Mesenchymal stem cell (in vitro differentiated cells and primary cell): ENCODE results near the gene REXO4.

ENCODE experiments used
- DNase-seq: peaks from one replicate; pipeline ENCODE4 v3.0.0-alpha.2; 2013
- H2AFZ ChIP-seq: one replicate; pipeline ENCODE4 v1.6.1; 2013; ENCODE audit warnings: low read depth, mild to moderate bottlenecking, control low read depth, inconsistent platforms, low read length, moderate library complexity
- H2AK5ac ChIP-seq: 2 replicates; pipeline ENCODE4 v1.6.1; 2013; ENCODE audit warnings: low read length, moderate library complexity, mild to moderate bottlenecking, inconsistent platforms; ENCODE audit not compliant: severe bottlenecking
- H2BK120ac ChIP-seq: one replicate; pipeline ENCODE4 v1.6.1; 2013; ENCODE audit warnings: low read depth, mild to moderate bottlenecking, inconsistent platforms, low read length, moderate library complexity
- H2BK12ac ChIP-seq, 2 experiments: one replicate each; pipeline ENCODE4 v1.6.1; 2013; ENCODE audit warnings: inconsistent platforms in 2 of 2, low read length in 2 of 2, mild to moderate bottlenecking in 2 of 2, moderate library complexity in 2 of 2, control low read depth in 1 of 2
- H2BK15ac ChIP-seq: one replicate; pipeline ENCODE4 v1.6.1; 2013; ENCODE audit warnings: mild to moderate bottlenecking, low read depth, inconsistent platforms; ENCODE audit not compliant: poor library complexity, severe bottlenecking
- H2BK5ac ChIP-seq: 2 replicates; pipeline ENCODE4 v1.6.1; 2013; ENCODE audit warnings: low read depth, mild to moderate bottlenecking, low read length, control low read depth, inconsistent platforms; ENCODE audit not compliant: poor library complexity, severe bottlenecking
- H3K14ac ChIP-seq, 2 experiments: one replicate each; pipeline ENCODE4 v1.6.1; 2013; ENCODE audit warnings: inconsistent platforms in 2 of 2, low read length in 2 of 2, control low read depth in 1 of 2, mild to moderate bottlenecking in 1 of 2, moderate library complexity in 1 of 2
- H3K18ac ChIP-seq, 2 experiments: one replicate each; pipeline ENCODE4 v1.6.1; 2013; ENCODE audit warnings: inconsistent platforms in 2 of 2, low read length in 2 of 2, control low read depth in 1 of 2, low read depth in 1 of 2, mild to moderate bottlenecking in 1 of 2
- H3K23ac ChIP-seq, 2 experiments: one replicate each; pipeline ENCODE4 v1.6.1; 2013; ENCODE audit warnings: inconsistent platforms in 2 of 2, low read length in 2 of 2, mild to moderate bottlenecking in 2 of 2, moderate library complexity in 2 of 2, control low read depth in 1 of 2
- H3K27ac ChIP-seq: 2 replicates; pipeline ENCODE4 v1.5.1; 2013; ENCODE audit warnings: mild to moderate bottlenecking, moderate library complexity, low read length, control low read depth, inconsistent platforms; ENCODE audit not compliant: poor library complexity, severe bottlenecking
- H3K27me3 ChIP-seq, 2 experiments: 2 replicates each; pipeline versions ENCODE4 v1.6.1 to v1.7.0; 2013; ENCODE audit warnings: low read length in 2 of 2, mild to moderate bottlenecking in 2 of 2, moderate library complexity in 2 of 2, control low read depth in 1 of 2, inconsistent platforms in 1 of 2; ENCODE audit not compliant: control insufficient read depth in 1 of 2, insufficient read depth in 1 of 2
- H3K36me3 ChIP-seq, 2 experiments: 2 replicates each; pipeline versions ENCODE4 v1.6.1 to v1.7.0; 2013; ENCODE audit warnings: low read length in 2 of 2, control low read depth in 1 of 2, inconsistent platforms in 1 of 2, low read depth in 1 of 2, mild to moderate bottlenecking in 1 of 2; ENCODE audit not compliant: insufficient read depth in 2 of 2, control insufficient read depth in 1 of 2
- H3K4ac ChIP-seq, 2 experiments: one replicate each; pipeline ENCODE4 v1.6.1; 2013; ENCODE audit warnings: inconsistent platforms in 2 of 2, low read length in 2 of 2, mild to moderate bottlenecking in 2 of 2, moderate library complexity in 2 of 2, control low read depth in 1 of 2, low read depth in 1 of 2
- H3K4me1 ChIP-seq: 2 replicates; pipeline ENCODE4 v1.6.1; 2013; ENCODE audit warnings: low read depth, low read length, control low read depth; ENCODE audit not compliant: control insufficient read depth, insufficient read depth
- H3K4me2 ChIP-seq: 2 replicates; pipeline ENCODE4 v1.6.1; 2013; ENCODE audit warnings: low read length, mild to moderate bottlenecking, inconsistent platforms; ENCODE audit not compliant: poor library complexity, severe bottlenecking
- H3K4me3 ChIP-seq, 2 experiments: 2 replicates each; pipeline versions ENCODE4 v1.5.1 to v1.7.0; 2013; ENCODE audit warnings: low read length in 2 of 2, mild to moderate bottlenecking in 2 of 2, control low read depth in 1 of 2, low read depth in 1 of 2; ENCODE audit not compliant: insufficient read depth in 1 of 2
- H3K79me1 ChIP-seq: replicated peaks from 2 replicates; pipeline ENCODE4 v1.6.1; 2013; ENCODE audit warnings: mild to moderate bottlenecking, control low read depth, low read length, inconsistent platforms; ENCODE audit not compliant: poor library complexity, severe bottlenecking
- H3K9ac ChIP-seq: 2 replicates; pipeline ENCODE4 v1.7.0; 2013; ENCODE audit warnings: mild to moderate bottlenecking, low read length, moderate library complexity
- H3K9me3 ChIP-seq: 2 replicates; pipeline ENCODE4 v1.7.0; 2013; ENCODE audit warnings: mild to moderate bottlenecking, low read length; ENCODE audit not compliant: control insufficient read depth
- H4K8ac ChIP-seq: one replicate; pipeline ENCODE4 v1.6.1; 2013; ENCODE audit warnings: inconsistent platforms, mild to moderate bottlenecking, low read length, moderate library complexity
- H4K91ac ChIP-seq: one replicate; pipeline ENCODE4 v1.6.1; 2013; ENCODE audit warnings: mild to moderate bottlenecking, low read length, inconsistent platforms
- whole genome bisulfite sequencing: methylation state at CpG from one replicate; pipeline ENCODE4 v1.1.7; 2013; ENCODE audit warnings: mixed read lengths; 5-methylcytosine and 5-hydroxymethylcytosine counted together

The REXO4 gene

DNA sequence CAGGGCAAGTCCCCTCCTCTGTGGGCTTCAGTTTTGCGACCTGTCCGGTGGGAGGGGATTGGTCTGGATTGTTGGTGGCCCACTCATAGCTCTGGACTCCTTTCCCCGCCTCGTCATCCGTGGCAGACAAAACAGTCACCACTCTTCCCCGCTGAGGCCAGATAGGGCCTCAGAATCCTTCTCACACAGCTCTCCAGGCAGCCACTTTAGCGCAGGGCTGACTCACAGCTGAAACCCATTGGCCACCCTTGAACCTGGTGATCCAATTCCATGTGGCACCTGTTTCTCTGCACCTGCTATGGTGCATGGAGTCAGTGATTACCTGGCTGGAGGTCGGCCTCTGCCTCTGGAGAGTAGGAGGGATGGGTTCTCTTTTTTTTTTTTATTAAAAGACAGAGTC, 26.2 kb upstream of the REXO4 start:
- H3K27ac ChIP-seq, result no peak overlapping the region
- H2AK5ac ChIP-seq, result no peak overlapping the region
- H2BK120ac ChIP-seq, result no peak overlapping the region
- H3K36me3 ChIP-seq, result no peaks in the 10 kb centered on the region
- H2BK12ac ChIP-seq, result no peak overlapping the region
- no peak overlapping the region for H3K4me3 ChIP-seq
- H2AFZ ChIP-seq, result no peak overlapping the region
- peaks cover 6% of the 10 kb centered on the region for H3K4me1 ChIP-seq
- no peak for DNase-seq
- no peak overlapping the region for H3K18ac ChIP-seq
- no peaks in the 10 kb centered on the region for H3K79me1 ChIP-seq
- H2BK15ac ChIP-seq, result peak overlapping the region; percentile 12
- H4K8ac ChIP-seq, result no peak overlapping the region
- H3K9me3 ChIP-seq, result no peaks in the 10 kb centered on the region
- no peak overlapping the region for H3K4me2 ChIP-seq
- H3K23ac ChIP-seq, result no peak overlapping the region
- no peak overlapping the region for H3K14ac ChIP-seq
- no peak overlapping the region for H2BK5ac ChIP-seq
- H3K9ac ChIP-seq, result no peak overlapping the region
- H3K27me3 ChIP-seq, result peaks cover 0 to 31% of the 10 kb centered on the region in 2 experiments
- WGBS, result 75% methylated on average over 8 of the region's 8 CpGs
- H3K4ac ChIP-seq, result no peak overlapping the region
- H4K91ac ChIP-seq, result no peak overlapping the region

GRCh38 chr9:133443248-133443647, 25.4 kb upstream of the REXO4 start:
- Histone ChIP-seq H3K4ac (no peak overlapping the region), H3K23ac (no peak overlapping the region), H3K18ac (no peak overlapping the region), H2BK120ac (no peak overlapping the region), H3K4me3 (no peak overlapping the region), H3K4me2 (no peak overlapping the region), H2AK5ac (no peak overlapping the region), H3K36me3 (no peaks in the 10 kb centered on the region), H3K4me1 (peaks cover 6% of the 10 kb centered on the region), H2AFZ (no peak overlapping the region), H4K91ac (no peak overlapping the region), H3K14ac (no peak overlapping the region), H2BK5ac (no peak overlapping the region), H3K9ac (no peak overlapping the region), H2BK12ac (no peak overlapping the region), H3K27ac (no peak overlapping the region), H3K9me3 (no peaks in the 10 kb centered on the region), H3K27me3 (peaks cover 0 to 32% of the 10 kb centered on the region in 2 experiments), H4K8ac (no peak overlapping the region), H2BK15ac (peak overlapping the region; percentile 26), H3K79me1 (no peaks in the 10 kb centered on the region)
- no peak for DNase-seq
- 91% methylated on average over 15 of the region's 15 CpGs for WGBS

DNA sequence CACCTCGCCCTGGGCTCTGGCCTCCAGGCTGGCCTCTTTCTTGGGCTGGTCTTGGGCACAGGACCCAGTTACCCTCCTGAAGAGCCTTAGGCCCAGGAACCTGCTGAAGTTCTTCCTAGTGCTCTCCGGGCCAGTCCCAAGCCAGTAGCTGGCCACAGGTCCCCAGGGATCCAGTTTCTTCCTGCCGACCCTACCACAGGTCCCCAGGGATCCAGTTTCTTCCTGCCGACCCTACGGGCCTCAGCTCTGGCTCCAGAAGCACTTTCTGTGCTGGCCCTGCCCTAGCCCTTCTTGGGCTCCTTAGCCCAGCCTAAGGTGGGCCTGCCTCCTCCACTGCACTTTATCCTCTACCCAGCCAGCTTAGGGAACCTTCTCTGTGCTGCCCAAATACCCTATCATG, 23.8 kb upstream of the REXO4 start:
- no peak for DNase-seq
- no peaks in the 10 kb centered on the region for H3K9me3 ChIP-seq
- 84% methylated on average over 5 of the region's 5 CpGs for WGBS
- no peak overlapping the region for H3K9ac ChIP-seq
- peaks cover 6% of the 10 kb centered on the region for H3K4me1 ChIP-seq
- H3K23ac ChIP-seq, result no peak overlapping the region
- no peak overlapping the region for H2BK120ac ChIP-seq
- H3K27me3 ChIP-seq, result peaks cover 0 to 32% of the 10 kb centered on the region in 2 experiments
- no peak overlapping the region for H3K14ac ChIP-seq
- no peak overlapping the region for H4K91ac ChIP-seq
- no peak overlapping the region for H2BK15ac ChIP-seq
- no peaks in the 10 kb centered on the region for H3K36me3 ChIP-seq
- no peak overlapping the region for H2BK5ac ChIP-seq
- no peak overlapping the region for H3K4me2 ChIP-seq
- no peak overlapping the region for H3K27ac ChIP-seq
- H2AK5ac ChIP-seq, result no peak overlapping the region
- H3K79me1 ChIP-seq, result no peaks in the 10 kb centered on the region
- no peak overlapping the region for H3K4ac ChIP-seq
- H2BK12ac ChIP-seq, result no peak overlapping the region
- no peak overlapping the region for H2AFZ ChIP-seq
- no peak overlapping the region for H3K18ac ChIP-seq
- no peak overlapping the region for H3K4me3 ChIP-seq
- no peak overlapping the region for H4K8ac ChIP-seq

GRCh38 chr9:133440874-133441273, 23.1 kb upstream of the REXO4 start:
- H3K9me3 ChIP-seq, result no peaks in the 10 kb centered on the region
- no peak overlapping the region for H3K4me3 ChIP-seq
- no peak overlapping the region for H3K18ac ChIP-seq
- no peak overlapping the region for H2BK15ac ChIP-seq
- DNase-seq, result no peak
- no peak overlapping the region for H2BK5ac ChIP-seq
- H3K14ac ChIP-seq, result no peak overlapping the region
- H3K4me2 ChIP-seq, result no peak overlapping the region
- H3K23ac ChIP-seq, result no peak overlapping the region
- no peak overlapping the region for H4K91ac ChIP-seq
- H2AFZ ChIP-seq, result no peak overlapping the region
- H2BK12ac ChIP-seq, result no peak overlapping the region
- H2AK5ac ChIP-seq, result no peak overlapping the region
- H2BK120ac ChIP-seq, result no peak overlapping the region
- H4K8ac ChIP-seq, result no peak overlapping the region
- H3K4ac ChIP-seq, result no peak overlapping the region
- H3K36me3 ChIP-seq, result no peaks in the 10 kb centered on the region
- H3K79me1 ChIP-seq, result no peaks in the 10 kb centered on the region
- peaks cover 0 to 27% of the 10 kb centered on the region in 2 experiments for H3K27me3 ChIP-seq
- no peak overlapping the region for H3K9ac ChIP-seq
- peaks cover 6% of the 10 kb centered on the region for H3K4me1 ChIP-seq
- 91% methylated on average over 12 of the region's 12 CpGs for WGBS
- H3K27ac ChIP-seq, result no peak overlapping the region
